GM18505 (cell line): Measurements from ENCODE around the gene EIPR1.
"Not testable (repeated sequence)": the region's sequence is repeated elsewhere in the genome, so short reads cannot be mapped to it uniquely, and the experiment has no call there.

Experiments used
- ATAC-seq: cut with Tn5 transposase; IDR thresholded peaks from one replicate; pipeline ENCODE4 v1.9.1; 2021; ENCODE audit not compliant: unreplicated experiment
- POLR2A ChIP-seq: IDR thresholded peaks from 4 replicates; pipeline ENCODE4 v1.6.1; 2011; ENCODE audit warnings: borderline replicate concordance; ENCODE audit not compliant: insufficient read depth, insufficient read length; ENCODE audit errors: extremely low read depth

EIPR1 gene

GRCh38 chr2:3361518-3362389 lies 15.9 kb downstream of the EIPR1 start:
- no peak for TF ChIP-seq POLR2A
- ATAC-seq: no peak

DNA sequence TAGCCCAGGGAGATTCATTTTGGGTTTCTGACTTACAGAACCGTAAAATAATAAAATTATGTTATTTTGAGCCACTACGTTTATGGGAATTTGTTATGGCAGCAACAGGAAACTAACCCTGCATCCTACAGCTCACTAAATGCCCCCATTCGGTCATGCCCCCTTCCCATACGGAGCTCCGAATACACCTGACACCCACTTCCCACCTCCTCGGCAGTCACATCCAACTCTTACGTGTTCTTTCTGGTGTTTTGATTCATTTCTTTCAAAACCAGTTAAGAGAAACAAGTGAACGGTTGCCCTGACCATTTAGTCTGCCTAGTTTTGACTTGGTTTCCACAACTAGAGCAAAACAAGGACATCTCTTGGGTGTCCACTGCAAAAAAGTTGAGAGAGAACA lies 19.7 kb downstream of the EIPR1 start:
- TF ChIP-seq POLR2A: no peak
- ATAC-seq: no peak

GRCh38 chr2:3357446-3357845 lies 20.2 kb downstream of the EIPR1 start:
- ATAC-seq: not testable (repeated sequence)

DNA sequence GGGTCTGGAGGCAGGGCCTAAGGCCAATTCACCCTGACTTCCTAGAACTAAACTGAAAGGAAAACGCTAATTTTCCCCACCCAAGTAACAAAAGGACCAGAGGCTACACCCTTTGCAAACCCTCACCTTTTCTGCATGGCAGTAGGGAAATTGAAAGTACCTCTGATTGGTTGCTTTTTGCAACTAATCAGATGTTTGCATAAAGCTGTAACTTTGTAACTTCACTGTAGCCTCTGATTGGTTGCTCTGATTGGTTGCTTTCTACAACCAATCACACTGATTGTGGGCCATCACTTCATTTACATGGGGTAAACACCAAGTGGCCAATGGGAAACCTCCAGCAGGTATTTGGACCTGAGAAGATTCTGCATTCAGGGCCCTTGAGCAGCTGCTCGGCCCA lies 20.8 kb downstream of the EIPR1 start:
- TF ChIP-seq POLR2A: no peak
- no peak for ATAC-seq

DNA sequence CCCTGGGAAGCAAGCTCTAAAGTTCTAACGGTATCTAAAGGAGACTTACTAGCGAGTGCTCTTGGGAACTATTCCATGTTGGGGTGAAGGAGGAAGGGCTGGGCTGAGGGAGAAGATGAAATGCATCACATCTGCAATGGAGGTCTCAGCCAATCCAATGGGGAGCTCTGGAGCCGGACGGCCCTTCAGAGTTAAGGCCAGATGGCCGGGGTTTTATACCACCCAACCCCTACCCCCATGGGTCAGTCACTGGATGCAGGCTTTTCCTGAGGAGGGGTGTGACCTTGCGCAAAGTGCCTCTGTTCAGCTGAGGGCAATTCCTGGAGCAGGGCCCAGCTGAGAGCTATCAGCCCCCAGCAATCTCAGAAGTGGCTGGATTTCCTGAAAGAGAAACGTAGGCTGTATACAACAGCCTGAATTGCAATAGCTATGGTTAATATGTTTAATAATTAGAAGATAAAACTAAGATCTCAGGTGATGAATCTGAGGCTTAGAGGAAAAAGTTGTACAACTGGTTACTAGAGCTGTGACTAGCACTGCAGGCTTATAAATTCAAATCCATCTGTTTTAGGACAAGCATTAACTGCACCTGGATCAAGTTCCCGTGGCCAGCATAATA lies 21.6 kb downstream of the EIPR1 start:
- no peak for ATAC-seq
- no peak for TF ChIP-seq POLR2A

GRCh38 chr2:3354986-3355385 lies 22.6 kb downstream of the EIPR1 start:
- ATAC-seq: no peak

GRCh38 chr2:3349211-3349693 lies 28.4 kb downstream of the EIPR1 start:
- no peak for ATAC-seq

More at GRCh38 chr2:3354986-3355385, 22.6 kb downstream of the EIPR1 start:
- no peak for TF ChIP-seq POLR2A

DNA sequence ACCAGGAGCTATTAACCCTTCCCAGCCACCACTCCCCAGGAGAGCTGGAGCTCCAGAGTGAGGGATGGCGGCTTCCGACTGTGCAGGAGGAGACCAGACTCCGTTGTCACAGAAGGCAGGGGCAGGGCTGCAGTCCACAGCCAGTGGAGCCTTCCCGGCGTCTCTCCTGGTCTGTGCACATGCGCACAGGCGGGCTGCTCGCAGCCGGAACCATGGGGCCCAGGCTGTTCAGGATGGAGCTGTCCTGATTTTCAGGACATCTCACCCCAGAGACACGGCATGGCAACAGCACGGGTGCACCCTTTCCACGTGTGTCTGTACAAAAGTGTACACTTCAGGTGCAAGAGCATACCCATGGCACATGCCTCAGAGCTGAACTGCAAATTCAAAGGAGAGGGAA lies 28.9 kb downstream of the EIPR1 start:
- TF ChIP-seq POLR2A: no peak
- no peak for ATAC-seq

More at GRCh38 chr2:3349211-3349693, 28.4 kb downstream of the EIPR1 start:
- TF ChIP-seq POLR2A: no peak

DNA sequence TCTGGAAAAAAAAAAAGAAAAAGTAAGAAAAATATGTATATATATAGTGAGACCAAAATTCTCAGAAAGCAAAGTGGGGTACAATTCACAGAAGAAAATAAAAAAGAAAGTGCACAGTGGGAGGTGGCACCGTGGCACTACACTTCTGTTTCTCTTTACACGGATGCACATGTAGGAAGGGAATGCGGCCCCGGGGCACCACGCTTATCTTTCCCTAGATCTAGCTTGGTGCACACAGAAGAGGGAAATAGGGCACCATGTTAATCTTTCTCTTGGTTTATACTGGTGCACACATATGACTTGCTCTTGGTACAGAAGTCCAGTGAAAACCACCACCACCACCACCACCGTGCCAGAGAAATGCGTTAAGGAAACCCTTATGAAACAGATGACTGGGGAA lies 32.0 kb downstream of the EIPR1 start:
- no peak for TF ChIP-seq POLR2A
- ATAC-seq: no peak

DNA sequence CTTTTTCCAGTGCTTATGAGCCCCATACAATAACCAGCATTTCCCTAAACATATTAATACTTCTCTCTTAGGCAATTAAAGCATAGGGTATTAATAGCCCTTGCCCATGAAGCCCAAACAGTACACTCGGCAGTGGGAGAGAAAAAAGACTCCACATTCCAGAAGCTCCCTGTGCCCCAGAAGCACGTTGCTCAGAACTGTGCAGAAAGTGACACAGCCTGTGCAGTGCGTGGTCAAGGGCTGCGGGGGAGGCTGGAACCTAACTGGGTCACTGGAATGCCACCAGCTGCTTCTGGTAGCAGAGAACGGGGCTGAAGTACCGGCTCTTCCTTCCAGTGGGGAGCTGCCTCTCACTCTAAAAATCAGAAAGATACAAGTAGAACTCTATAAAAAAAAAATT lies 32.7 kb downstream of the EIPR1 start:
- no peak for ATAC-seq
- TF ChIP-seq POLR2A: no peak

- no peak for ATAC-seq
- no peak for TF ChIP-seq POLR2A
These were observed 34.6 kb downstream of the EIPR1 start for GRCh38 chr2:3343012-3343411.

DNA sequence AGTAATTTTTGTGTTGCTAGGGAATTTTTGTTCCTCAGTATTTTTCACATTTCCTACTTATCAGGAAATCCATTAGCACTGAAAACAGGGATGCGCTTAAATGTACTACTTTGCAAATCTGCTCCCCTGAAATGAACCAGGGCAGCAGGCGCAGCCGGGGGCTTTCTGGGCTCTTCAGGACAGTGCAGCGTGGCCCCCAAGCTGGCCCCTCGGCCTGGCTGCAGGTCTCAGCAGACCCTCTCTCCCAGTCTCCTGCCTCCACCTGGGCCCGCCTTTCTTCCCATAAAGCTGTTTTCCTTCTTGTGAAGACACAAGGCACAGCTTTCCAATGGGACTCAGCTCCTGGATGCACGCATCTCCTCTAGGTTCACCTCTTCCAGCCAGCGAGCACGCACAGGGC lies 35.3 kb downstream of the EIPR1 start:
- no peak for ATAC-seq
- no peak for TF ChIP-seq POLR2A

- TF ChIP-seq POLR2A: no peak
- no peak for ATAC-seq
These were observed 36.3 kb downstream of the EIPR1 start for GRCh38 chr2:3341336-3341735.

GRCh38 chr2:3340144-3340543 lies 37.5 kb downstream of the EIPR1 start:
- no peak for ATAC-seq
- TF ChIP-seq POLR2A: no peak
